LNCaP clone FGC (cell line): ENCODE results near the gene SSH2.

ENCODE experiments used
- DNase-seq: peaks from one replicate; pipeline ENCODE4 v3.0.0-alpha.2; 2011; ENCODE audit warnings: low read depth
- H3K4me3 ChIP-seq: 2 replicates; pipeline ENCODE4 v1.5.1; 2011; ENCODE audit warnings: mild to moderate bottlenecking, low read depth, low read length, control low read depth
- TF ChIP-seq, protein P1 (sequence below): IDR thresholded peaks from 2 replicates; pipeline ENCODE4 v1.5.1; 2012; ENCODE audit warnings: mild to moderate bottlenecking; ENCODE audit not compliant: control insufficient read depth, insufficient read depth; ENCODE audit errors: extremely low read depth

The SSH2 gene

DNA sequence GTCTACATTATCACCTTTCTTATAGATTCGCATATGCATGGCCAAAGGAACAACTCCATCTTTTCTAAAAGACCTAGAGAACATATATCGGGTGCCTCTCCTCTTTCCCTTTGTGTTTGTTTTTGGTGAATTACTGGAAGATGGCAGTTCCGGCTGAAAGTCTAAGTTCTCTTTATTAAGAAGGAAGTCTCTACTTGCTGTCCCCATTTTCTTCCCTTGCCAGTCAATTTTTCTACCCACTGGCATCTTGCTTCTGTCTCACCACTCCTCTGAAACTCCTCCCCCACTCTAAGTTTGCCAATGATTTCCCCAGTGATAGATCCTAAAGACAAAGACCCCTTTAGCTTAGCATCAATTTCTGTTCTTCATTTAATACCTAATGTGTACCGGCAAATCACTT lies 213.5 kb downstream of the SSH2 start:
- H3K4me3 ChIP-seq = no peak overlapping the region

DNA sequence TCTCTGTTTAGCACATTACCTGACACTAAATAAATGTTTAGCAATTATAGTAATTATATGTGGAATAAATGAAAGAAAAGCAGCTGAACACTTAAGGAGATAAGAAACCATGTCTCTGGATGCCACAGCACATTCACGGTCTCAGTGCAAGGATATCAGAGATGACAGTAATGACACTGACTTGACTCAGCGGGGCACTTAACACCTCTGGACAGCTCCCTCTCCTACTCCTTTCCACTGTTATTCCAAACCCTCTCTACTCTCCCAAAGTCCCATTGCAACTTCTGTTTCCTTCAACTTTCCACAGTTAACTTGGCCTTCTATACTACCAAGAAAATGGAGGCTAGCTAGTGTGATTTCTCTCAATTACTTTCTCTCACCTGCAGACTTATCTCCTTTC lies 214.3 kb downstream of the SSH2 start:
- DNase-seq = no peak
- no peak overlapping the region for H3K4me3 ChIP-seq
- TF ChIP-seq, protein P1, sequence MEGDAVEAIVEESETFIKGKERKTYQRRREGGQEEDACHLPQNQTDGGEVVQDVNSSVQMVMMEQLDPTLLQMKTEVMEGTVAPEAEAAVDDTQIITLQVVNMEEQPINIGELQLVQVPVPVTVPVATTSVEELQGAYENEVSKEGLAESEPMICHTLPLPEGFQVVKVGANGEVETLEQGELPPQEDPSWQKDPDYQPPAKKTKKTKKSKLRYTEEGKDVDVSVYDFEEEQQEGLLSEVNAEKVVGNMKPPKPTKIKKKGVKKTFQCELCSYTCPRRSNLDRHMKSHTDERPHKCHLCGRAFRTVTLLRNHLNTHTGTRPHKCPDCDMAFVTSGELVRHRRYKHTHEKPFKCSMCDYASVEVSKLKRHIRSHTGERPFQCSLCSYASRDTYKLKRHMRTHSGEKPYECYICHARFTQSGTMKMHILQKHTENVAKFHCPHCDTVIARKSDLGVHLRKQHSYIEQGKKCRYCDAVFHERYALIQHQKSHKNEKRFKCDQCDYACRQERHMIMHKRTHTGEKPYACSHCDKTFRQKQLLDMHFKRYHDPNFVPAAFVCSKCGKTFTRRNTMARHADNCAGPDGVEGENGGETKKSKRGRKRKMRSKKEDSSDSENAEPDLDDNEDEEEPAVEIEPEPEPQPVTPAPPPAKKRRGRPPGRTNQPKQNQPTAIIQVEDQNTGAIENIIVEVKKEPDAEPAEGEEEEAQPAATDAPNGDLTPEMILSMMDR = no peak

More for the DNA sequence above, 213.5 kb downstream of the SSH2 start:
- DNase-seq = no peak
- TF ChIP-seq, protein P1 = no peak

DNA sequence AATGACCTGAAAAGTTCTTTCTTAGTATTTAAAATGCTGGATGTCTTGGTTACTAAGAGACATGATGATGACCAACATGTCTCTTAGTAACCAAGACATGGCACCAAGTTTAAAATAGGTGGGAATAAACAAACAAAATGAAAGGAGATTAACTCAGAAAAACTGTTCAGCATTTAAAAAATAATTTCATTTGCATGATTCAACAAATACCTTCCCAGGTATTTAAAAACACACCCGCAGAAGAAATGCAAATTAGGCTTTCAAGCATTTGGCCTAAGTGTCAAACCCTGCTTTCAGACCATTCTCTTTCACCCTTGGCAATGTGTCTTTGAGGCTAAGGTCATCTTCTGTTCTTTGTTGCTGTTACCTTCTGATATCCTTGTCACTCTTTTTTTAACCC lies 215.9 kb downstream of the SSH2 start:
- DNase-seq = no peak
- TF ChIP-seq, protein P1 = no peak
- H3K4me3 ChIP-seq = no peak overlapping the region

DNA sequence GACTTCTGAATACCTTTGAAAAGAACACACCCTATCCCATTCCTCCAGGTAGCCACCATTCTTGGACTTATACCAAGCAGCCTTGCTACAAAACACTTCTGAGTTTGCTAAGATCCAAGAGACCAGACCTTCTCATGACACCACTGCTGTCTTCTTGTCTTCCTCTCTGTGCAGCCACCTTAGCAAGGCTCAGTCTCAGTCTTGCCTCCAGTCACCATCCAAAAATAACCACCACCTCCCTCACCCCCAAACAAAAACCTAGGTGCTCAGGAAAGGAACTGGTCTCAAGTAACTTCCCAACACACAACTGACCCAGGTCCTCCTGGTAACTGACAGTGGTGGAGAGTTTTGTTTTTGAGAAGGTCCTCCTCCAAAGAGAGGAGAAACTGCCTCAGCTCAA lies 216.4 kb downstream of the SSH2 start:
- no peak overlapping the region for H3K4me3 ChIP-seq
- TF ChIP-seq, protein P1 = no peak
- no peak for DNase-seq

DNA sequence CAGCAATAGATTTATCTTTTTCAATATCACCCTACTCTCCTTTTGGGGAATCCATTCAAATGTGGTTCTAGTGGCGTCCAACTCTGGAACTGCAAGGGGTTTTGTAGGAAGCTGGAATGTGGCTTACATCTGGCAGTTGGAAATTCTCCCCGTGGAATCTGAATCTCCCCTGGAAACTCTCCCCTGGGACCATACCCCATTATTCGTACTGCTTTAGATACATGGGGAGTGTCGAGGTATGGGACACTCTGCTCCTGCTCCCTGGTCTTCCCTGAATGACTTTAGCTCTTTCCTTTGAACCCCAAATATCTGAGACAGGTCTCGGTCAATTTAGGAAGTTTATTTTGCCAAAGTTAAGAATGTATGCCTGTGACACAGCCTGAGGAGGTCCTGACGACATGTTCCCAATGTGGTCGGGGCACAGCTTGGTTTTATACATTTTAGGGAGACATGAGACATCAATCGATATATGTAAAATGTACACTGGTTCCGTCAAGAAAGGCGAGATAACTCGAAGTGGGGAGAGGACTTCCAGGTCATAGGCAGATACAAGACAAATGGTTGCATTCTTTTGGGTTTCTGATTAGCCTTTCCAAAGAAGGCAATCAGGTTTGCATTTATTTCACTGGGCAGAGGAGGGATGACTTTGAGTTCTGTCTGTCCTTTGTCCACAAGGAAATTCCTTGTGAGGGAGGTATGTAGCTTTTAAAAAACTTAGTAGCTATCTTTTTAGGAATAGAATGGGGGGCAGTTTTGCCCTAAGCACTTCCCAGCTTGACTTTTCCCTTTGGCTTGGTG lies 218.2 kb downstream of the SSH2 start:
- TF ChIP-seq, protein P1 = no peak
- DNase-seq = no peak
- no peak overlapping the region for H3K4me3 ChIP-seq

DNA sequence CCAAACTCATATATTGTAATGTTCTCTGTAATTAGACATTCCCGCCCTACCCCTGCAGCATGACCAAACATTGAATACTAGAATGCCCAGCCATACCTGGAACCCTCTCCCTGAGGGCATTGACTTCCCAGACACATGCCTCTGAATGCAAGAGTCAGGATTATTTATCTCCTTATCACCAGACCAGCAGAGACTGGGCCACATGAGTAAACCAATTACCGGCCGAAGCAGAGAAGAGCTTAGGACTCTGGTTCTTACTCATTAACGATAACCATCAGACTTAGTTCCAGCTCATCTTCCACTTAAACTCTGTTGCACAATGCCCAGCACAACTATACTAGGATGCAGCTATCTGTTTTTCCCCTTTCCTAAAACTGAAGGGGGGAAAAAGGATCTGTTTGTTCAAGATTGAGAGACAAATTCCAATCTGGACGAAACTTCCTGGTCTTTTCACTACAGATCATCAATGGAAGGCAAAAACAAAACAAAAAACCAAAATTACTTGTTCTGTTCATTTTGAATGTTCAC lies 219.1 kb downstream of the SSH2 start:
- no peak overlapping the region for H3K4me3 ChIP-seq
- no peak for DNase-seq
- TF ChIP-seq, protein P1 = no peak

DNA sequence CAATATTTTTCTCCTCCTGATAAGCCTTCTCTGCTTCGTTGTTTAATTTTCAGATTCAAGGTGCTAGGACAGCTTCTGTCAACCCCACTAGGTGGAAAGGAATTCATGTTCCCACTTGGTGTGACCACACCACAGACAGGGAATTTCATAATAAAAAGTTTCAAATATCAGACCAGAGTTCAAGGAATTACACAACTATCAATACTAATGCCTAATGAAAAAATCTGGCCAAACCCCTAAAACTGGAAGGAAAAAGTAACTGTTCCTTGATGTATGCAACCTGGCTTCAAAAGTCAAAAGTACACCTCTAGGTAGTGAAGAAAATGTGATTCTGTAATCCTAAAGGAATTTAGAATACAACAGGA lies 219.5 kb downstream of the SSH2 start:
- DNase-seq = no peak
- TF ChIP-seq, protein P1 = no peak
- no peak overlapping the region for H3K4me3 ChIP-seq
